Measurements from ENCODE around the gene ATXN7L1.
"Not testable (repeated sequence)": the region's sequence is repeated elsewhere in the genome, so short reads cannot be mapped to it uniquely, and the experiment has no call there.

ATXN7L1 gene

GRCh38 chr7:105890290-105890997 lies 14.0 kb upstream of the ATXN7L1 start:
- DNase-seq (ENCODE audit: low read depth in 2 of 2, low spot score in 1 of 2): no peak

GRCh38 chr7:105887569-105888189 lies 11.3 kb upstream of the ATXN7L1 start:
- DNase-seq (ENCODE audit: low read depth in 2 of 2, low spot score in 1 of 2): no peak

DNA sequence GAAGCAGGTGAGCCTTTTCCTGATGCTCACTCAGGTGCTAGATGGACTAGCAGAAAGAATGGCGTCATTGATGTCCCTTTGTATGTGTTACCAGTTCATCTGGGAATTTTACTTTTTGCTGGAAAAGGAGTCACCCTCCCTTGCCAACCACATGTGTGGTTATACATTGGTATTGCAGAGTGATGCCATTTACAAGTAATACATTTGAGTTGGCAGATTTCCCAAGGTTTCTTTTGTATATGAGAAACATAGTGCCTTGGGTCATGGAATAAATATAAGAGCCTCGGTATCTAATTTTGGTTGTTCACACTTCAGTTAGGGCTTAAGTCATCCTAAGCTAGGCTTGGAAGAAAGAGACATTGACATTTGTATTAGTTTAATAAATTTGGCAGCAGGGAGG lies 10.4 kb upstream of the ATXN7L1 start:
- DNase-seq (ENCODE audit: low read depth in 2 of 2, low spot score in 1 of 2): no peak

GRCh38 chr7:105885387-105886111 lies 9.2 kb upstream of the ATXN7L1 start:
- no peak for DNase-seq (ENCODE audit: low read depth in 2 of 2, low spot score in 1 of 2)

DNA sequence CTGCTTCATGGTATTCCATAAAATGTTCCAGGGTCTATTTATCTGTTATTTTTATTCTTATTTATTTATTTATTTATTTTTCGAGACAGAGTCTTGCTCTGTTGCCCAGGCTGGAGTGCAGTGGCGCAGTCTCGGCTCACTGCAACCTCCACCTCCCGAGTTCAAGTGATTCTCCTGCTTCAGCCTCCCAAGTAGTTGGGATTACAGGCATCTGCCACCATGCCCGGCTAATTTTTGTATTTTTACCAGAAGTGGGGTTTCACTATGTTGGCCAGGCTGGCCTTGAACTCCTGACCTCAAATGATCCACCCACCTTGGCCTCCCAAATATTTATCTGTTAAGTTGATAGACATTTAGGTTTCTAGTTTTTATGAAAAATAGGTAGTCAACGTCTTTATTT lies 6.8 kb upstream of the ATXN7L1 start:
- DNase-seq (ENCODE audit: low read depth in 2 of 2, low spot score in 1 of 2): not testable (repeated sequence)

DNA sequence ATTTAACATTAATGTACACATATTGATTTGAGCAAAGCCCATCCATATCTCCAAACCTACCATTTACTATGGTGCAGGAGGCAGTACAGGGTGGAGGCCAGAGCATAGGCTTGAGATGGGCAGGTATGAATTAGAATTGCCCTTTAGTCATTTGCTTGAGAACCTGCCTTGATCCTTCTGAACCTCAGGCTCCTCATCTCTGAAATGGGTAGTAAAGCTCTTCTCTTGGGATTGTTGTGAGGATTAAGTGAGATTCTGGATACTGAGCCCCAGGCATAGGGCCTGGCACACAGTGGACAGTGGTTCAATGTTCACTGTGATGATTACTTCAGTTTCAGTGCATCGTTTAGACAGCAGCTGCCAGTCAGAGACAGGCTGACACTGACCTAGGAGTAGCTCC lies 5.0 kb upstream of the ATXN7L1 start:
- no peak for DNase-seq (ENCODE audit: low read depth in 2 of 2, low spot score in 1 of 2)

GRCh38 chr7:105880571-105881330 lies 4.4 kb upstream of the ATXN7L1 start:
- no peak for DNase-seq (ENCODE audit: low read depth in 2 of 2, low spot score in 1 of 2)

DNA sequence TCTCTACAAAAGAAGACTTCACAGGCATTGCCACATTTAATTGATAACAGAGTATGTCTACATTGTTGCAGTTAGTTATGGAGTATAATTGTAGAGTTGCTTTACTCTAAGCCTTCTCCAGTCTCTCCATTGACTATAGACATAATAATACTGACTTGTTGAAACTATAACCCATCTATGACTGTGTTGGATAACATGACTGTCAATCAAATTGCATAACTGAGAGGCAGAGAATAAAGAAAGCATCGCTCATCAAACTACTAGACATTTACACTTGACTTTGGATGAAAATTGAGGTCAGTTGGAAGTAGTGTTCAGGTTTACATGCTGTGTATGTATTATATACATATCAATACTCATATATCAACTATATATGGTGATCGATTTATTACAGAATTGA lies 3.4 kb upstream of the ATXN7L1 start:
- no peak for DNase-seq (ENCODE audit: low read depth in 2 of 2, low spot score in 1 of 2)

DNA sequence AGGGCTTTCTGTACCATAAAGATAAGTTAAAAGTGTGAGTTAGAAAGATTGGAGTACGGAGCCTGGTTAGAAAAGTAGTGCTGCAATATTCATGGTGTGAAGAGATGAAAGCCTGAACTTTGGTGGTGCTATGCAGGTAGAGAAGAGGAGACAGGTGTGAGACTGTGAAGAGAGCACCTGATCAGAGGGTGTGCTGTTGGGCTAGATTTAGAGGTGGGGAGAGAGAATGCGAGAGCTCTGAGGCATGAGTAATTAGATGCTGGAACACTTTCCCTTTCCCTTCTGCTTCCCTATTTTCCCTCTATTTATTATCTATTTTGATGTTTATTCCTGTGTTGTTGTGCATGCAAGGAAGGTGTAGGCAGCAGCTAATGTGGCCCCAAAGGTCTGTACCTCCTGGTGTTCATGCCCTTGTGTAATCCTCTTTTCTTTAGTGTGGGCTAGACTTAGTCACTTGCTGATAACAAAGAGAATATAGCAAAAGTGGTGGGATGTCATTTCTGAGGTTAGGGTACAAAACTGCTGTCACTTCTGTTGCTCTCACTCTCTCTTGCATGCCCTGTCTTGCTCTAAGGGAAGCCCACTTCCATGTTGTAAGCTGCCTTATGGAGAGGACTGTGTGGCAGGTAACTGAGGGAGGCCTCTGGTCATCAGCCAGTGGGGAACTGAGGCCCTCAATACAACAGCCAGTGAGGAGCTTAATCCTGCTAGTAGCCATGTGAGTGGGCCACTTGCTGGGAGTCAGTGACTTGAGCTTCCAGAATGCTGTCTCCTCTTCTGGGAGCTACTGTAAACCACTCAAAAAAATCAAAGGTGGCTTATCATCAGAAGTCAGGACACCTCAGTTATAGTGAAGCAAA lies 2.6 kb upstream of the ATXN7L1 start:
- DNase-seq (ENCODE audit: low read depth in 2 of 2, low spot score in 1 of 2): no peak

DNA sequence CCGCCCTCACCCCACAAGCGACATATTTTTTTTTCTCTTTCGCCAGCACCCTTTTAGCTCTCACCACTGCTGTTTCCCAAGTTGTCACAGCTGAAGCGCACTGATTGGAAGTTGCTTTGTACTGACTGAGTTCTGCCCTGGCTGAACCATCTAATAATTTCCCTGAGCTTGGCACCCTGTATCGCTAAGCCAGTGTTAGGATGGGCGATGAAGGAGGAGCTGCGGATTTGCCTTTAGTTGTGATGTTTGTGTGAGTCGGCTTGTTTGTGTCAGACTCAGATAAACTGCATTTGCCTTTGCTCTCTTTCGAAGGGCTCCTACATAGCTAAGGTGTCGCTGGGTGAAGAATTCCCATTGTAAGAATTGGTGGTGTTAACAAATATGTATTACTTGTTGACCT lies 1.3 kb upstream of the ATXN7L1 start:
- DNase-seq (ENCODE audit: low read depth in 2 of 2, low spot score in 1 of 2): no peak

GRCh38 chr7:105876964-105877601 lies 684 bp upstream of the ATXN7L1 start:
- no peak for DNase-seq (ENCODE audit: low read depth in 2 of 2, low spot score in 1 of 2)

DNA sequence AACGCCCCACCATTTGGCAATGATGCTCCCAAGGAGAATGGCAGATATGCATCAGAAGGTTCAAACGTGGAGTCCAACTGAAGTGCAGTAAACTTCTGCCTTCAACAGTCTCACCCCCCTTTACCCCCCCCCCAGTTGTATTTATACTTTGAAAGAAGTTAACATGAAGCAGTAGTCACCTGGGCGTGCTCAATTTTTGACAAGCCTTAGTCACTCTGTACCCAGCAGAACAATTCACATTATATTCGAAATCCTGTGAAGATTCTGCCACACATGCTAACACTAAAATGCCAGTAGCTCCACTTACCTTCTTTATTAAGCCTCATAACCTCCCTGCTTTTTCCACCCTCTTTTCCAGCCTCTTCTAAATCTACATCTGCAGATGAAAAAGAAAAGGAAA lies 894 bp downstream of the ATXN7L1 start:
- no peak for DNase-seq (ENCODE audit: low read depth in 2 of 2, low spot score in 1 of 2)

DNA sequence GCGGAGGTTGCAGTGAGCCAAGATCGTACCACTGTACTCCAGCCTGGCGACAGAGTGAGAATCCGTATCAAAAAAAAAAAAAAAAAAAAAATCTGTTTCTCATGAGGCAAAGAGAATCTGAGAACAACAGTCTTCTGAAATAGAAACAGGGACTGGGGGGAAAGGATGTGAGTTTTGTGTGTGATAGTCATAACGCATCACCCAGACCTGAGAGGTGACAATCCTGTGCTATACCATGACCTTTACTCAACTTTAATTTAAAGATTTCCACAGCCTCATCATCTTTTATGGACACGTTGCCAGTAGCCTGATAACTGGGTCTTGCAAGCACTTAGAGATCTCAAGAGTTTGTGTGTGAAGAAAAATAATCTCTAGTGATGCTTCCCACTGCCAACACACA lies 2.3 kb downstream of the ATXN7L1 start:
- DNase-seq (ENCODE audit: low read depth in 2 of 2, low spot score in 1 of 2): no peak

DNA sequence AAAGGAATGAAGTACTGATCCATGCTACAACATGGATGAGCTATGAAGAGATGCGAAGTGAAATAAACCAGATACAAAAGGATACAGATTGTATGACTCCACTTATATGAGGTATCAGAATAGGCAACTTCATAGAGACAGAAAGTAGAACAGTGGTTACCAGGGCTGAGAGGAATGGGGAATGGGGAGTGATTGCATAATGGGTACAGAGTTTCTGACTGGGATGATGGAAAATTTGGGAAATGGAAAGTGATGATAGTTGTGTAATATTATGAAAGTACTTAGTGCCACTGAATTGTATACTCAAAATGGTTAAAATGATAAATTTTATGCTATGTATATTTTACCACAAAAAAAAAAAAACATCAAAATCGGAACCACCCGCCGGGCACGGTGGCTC lies 3.9 kb downstream of the ATXN7L1 start:
- no peak for DNase-seq (ENCODE audit: low read depth in 2 of 2, low spot score in 1 of 2)

- DNase-seq (ENCODE audit: low read depth in 2 of 2, low spot score in 1 of 2): no peak
Observed at GRCh38 chr7:105871142-105871541, 5.3 kb downstream of the ATXN7L1 start.

- DNase-seq (ENCODE audit: low read depth in 2 of 2, low spot score in 1 of 2): no peak
Observed at GRCh38 chr7:105866102-105866801, 10.1 kb downstream of the ATXN7L1 start.

DNA sequence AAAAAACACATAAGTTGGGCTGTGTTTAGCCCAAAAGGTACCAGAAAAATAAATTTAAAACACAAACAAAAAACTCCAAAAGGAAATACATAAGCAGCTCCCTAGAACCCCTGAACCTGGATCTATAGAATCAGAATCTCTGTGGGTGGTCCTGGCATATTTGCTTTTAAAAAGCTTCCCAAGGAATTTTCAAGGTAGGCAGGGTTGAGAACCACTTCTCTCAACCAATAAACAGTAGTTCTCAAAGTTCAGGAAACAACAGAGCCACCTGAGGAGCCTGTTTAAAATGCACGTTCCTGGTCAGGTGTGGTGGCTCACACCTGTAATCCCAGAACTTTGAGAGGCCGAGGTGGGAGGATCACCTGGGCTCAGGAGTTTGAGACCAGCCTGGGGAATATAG lies 12.5 kb downstream of the ATXN7L1 start:
- DNase-seq (ENCODE audit: low read depth in 2 of 2, low spot score in 1 of 2): no peak

GRCh38 chr7:105862770-105863169 lies 13.6 kb downstream of the ATXN7L1 start:
- no peak for DNase-seq (ENCODE audit: low read depth in 2 of 2, low spot score in 1 of 2)

GRCh38 chr7:105862276-105862675 lies 14.1 kb downstream of the ATXN7L1 start:
- no peak for DNase-seq (ENCODE audit: low read depth in 2 of 2, low spot score in 1 of 2)

- no peak for DNase-seq (ENCODE audit: low read depth in 2 of 2, low spot score in 1 of 2)
Observed at GRCh38 chr7:105861224-105861623, 15.2 kb downstream of the ATXN7L1 start.
